ENCODE results near the gene RABEP1.

DNA sequence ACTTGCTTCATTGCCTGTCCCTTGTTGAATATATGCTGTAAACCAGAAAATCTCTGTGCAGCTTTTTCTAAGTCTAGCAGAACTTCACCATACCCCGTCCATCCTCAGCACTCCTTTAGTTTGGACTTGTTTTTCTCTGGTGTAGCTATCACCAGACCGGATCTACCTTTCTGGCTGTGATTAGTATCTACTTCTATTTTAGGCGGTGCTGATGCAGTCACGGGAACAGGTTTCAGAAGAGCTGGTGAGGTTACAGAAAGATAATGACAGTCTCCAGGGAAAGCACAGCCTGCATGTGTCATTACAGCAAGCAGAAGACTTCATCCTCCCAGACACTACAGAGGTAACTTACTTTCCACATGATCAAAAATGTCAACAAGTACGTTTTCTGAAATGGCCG is 91.0 kb downstream of the RABEP1 start:
- TF ChIP-seq POLR2A (IDR thresholded peaks at IDR 0.05) (no peak), POLR2AphosphoS5 (IDR thresholded peaks at IDR 0.05) (no peak)
- TF ChIP-seq, protein P1, sequence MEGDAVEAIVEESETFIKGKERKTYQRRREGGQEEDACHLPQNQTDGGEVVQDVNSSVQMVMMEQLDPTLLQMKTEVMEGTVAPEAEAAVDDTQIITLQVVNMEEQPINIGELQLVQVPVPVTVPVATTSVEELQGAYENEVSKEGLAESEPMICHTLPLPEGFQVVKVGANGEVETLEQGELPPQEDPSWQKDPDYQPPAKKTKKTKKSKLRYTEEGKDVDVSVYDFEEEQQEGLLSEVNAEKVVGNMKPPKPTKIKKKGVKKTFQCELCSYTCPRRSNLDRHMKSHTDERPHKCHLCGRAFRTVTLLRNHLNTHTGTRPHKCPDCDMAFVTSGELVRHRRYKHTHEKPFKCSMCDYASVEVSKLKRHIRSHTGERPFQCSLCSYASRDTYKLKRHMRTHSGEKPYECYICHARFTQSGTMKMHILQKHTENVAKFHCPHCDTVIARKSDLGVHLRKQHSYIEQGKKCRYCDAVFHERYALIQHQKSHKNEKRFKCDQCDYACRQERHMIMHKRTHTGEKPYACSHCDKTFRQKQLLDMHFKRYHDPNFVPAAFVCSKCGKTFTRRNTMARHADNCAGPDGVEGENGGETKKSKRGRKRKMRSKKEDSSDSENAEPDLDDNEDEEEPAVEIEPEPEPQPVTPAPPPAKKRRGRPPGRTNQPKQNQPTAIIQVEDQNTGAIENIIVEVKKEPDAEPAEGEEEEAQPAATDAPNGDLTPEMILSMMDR (IDR thresholded peaks at IDR 0.05): no peak
